AG10803 (cell line): ENCODE measurements around the gene PHYHD1.
A peak's percentile ranks its signal among the peaks of the same experiment; 100 is the strongest.

Experiments
- DNase-seq: peaks from one replicate; pipeline ENCODE4 v3.0.0; 2010; ENCODE audit warnings: low read depth
- H3K4me3 ChIP-seq: 2 replicates; pipeline ENCODE4 v1.5.1; 2011; ENCODE audit warnings: mild to moderate bottlenecking, low read length, control low read depth
- TF ChIP-seq, protein P1 (sequence below): conservative IDR thresholded peaks from 2 replicates; pipeline ENCODE4 v1.5.1; 2011; ENCODE audit warnings: mild to moderate bottlenecking, low read length, control low read depth, inconsistent platforms

Gene PHYHD1

DNA sequence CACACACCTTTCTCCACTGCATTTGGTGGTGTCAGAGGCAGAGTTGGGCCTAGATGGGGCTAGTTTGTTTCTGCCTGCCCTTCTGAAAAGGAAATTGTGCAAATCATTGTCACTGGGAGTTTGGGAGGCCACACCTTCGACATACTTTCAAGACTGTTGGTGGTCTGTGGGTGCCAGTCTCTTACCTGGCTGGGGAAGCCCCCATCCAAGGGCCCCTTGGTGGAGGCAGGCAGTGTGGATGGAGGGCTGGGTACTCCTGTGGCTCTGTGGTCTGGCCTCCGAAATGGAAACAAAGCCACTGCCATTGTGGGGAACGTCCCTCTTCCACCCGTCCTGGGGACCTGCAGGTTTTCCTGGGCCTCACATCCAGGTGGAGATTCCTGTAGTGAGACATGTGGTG lies 10.9 kb upstream of the PHYHD1 start:
- H3K4me3 ChIP-seq: no peak overlapping the region
- TF ChIP-seq, protein P1, sequence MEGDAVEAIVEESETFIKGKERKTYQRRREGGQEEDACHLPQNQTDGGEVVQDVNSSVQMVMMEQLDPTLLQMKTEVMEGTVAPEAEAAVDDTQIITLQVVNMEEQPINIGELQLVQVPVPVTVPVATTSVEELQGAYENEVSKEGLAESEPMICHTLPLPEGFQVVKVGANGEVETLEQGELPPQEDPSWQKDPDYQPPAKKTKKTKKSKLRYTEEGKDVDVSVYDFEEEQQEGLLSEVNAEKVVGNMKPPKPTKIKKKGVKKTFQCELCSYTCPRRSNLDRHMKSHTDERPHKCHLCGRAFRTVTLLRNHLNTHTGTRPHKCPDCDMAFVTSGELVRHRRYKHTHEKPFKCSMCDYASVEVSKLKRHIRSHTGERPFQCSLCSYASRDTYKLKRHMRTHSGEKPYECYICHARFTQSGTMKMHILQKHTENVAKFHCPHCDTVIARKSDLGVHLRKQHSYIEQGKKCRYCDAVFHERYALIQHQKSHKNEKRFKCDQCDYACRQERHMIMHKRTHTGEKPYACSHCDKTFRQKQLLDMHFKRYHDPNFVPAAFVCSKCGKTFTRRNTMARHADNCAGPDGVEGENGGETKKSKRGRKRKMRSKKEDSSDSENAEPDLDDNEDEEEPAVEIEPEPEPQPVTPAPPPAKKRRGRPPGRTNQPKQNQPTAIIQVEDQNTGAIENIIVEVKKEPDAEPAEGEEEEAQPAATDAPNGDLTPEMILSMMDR: no peak
- DNase-seq: no peak

DNA sequence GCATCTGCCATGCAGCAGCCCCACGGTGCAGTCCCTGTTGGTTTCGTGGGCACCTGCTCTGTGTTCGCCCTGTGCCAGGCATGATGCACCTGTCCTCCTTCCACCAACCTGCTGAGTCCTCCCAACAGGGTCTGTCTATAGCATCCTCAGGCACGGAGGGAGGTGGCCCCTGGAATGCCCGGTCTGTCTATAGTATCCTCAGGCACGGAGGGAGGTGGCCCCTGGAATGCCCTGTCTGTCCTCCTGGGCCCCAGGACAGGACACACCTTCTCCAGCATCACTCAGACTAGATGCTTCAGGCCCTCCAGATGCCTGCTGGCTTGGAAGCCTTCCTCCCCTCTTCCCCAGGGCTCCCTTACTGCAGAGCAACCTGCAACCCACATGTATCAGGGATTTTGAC lies 9.9 kb upstream of the PHYHD1 start:
- DNase-seq: no peak
- TF ChIP-seq, protein P1: no peak
- H3K4me3 ChIP-seq: no peak overlapping the region

DNA sequence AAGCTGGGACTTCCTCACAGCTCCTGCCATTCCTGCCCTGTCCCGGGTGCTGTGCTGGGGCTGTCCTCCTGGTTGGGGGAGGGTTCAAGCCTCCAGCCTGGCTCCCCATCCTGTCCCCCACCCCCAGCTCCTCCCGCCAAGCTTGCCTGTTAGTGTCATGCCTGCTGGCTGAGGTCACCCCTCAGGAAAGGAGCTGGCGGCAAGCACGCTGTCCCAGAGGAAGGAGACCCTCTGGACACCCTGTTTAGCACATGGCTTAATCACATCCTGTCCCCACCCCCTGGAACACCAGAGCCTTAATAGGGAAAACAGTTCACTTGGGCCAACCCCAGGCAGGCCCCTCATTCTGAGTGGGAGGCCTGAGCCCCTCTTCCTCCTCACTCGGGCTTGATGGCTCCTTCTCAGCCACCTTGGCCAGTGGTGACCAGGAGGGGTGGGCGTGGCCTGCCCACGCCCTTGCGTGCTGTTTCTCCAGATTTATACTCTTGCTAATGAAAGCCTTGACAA lies 9.2 kb upstream of the PHYHD1 start:
- DNase-seq: peak; percentile 72
- H3K4me3 ChIP-seq: no peak overlapping the region
- TF ChIP-seq, protein P1: no peak

DNA sequence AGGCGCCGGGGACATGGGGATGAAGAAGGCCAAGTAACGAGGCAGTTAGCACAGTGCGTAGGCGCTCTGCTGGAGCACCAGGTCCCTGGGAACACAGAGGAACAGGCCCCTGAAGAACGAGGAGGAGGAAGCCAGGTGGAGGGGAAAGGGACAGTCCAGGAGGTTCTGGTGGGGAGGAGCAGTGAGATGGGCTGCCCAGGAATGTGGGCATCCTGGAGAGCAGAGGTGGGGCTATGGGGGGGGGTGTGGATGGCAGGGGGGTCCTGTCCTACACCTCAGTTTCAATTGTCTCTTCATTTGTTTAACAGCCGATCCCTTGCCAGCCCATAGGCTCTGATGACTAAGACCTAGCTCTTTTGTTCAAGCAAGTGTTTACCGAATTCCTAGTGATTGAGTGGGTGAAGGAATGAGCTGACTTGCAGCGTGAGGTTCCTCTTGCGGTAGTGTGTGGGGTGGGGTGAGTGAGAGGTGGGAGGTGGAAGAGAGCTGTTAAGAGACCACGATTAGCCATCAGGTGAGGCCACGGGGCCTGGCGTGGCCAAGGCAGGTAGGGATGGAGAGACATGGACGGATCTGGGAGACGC lies 8.4 kb upstream of the PHYHD1 start:
- no peak overlapping the region for H3K4me3 ChIP-seq
- DNase-seq: peak; percentile 85
- TF ChIP-seq, protein P1: no peak

DNA sequence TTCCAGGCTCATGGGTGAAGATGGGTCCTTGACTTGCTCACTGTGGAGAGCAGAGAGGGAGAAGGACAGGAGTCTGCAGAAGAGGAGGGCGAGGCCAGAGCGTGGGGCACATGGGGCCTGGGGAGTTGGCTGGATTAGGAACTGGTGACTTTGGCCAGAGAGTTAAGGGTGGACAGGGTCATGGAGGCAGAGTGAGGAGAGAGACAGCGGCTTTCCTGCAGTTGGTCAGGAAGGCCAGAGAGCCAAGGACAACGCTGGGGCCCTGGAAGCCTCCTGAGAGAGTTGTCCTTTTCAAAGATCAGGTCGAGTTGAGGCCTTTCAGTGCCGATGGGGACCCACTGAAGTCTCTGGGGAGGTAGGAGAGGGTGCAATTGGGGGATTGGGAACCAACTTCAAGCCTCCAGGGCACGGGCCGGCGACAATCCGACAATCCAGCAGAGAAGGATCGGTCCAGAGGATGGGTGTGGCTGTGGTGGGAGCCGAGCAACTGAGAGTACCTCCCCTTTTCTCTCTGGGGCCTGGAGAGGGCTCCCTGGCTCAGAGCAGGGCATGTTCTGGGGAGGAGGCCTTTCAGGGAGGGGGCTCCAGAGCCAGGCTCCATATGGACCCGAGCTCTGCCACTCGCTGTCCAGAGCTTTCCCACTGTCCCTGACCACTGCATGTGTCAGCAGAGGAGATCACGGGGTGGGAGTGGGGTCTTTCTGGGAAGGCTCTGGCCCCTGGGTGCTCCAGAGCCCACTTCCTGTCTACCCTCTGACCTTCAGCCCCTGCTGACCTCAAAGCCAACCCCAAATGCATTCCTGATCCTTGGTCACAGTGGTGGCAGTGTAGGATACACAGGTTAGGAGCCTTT lies 7.5 kb upstream of the PHYHD1 start:
- DNase-seq: peak; percentile 15
- H3K4me3 ChIP-seq: no peak overlapping the region
- TF ChIP-seq, protein P1: no peak

DNA sequence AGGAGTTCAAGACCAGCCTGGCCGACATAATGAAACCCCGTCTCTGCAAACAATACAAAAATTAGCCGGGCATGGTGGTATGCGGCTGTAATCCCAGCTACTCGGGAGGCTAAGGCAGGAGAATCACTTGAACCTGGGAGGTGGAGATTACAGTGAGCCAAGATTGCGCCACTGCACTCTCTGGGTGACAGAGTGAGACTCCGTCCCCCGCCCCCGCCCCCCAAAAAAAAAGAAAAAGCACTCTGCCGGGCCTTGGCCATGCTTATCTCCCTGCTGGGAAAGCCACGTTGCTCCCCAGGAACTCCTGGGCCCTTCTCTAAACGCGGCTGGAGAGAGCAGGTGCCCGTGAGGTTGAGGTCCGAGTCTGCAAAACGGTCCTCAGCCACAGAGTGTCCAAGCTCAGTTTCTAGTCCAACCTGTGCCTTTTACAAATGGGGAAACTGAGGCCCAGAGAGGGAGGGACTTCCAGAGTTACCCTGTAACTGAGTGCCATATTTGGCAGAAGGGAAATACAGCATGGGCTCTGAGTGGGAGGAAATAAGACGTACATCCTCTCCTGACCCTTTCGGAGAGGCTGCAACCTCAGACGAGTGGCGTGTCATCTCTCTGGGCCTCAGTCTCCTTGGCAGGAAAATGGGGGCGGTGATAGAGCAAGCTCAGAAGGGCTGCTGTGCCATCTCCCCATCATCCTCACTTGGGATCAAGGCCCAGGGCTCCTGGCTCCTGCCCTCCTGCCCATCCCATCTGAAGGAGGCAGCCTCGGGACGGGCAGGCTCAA lies 6.6 kb upstream of the PHYHD1 start:
- H3K4me3 ChIP-seq: no peak overlapping the region
- TF ChIP-seq, protein P1: no peak
- no peak for DNase-seq
